Loucy (cell line): ENCODE data around the gene ACY1.

Source experiments
- H2AFZ ChIP-seq: fragments of 200-600 bp; sonication (generic); 2 replicates; pipeline ENCODE4 v1.6.0; 2016; ENCODE audit warnings: antibody characterized with exemption, mild to moderate bottlenecking, low read length, moderate library complexity
- H3F3A ChIP-seq: fragments of 200-600 bp; 2 replicates; pipeline ENCODE4 v1.6.0; 2016; ENCODE audit warnings: antibody characterized with exemption, low read depth, mild to moderate bottlenecking
- H3K27me3 ChIP-seq: fragments of 200-600 bp; sonication (generic); 2 replicates; pipeline ENCODE4 v1.6.1; 2014; ENCODE audit warnings: low read length, mild to moderate bottlenecking; ENCODE audit not compliant: insufficient read depth, poor library complexity, severe bottlenecking
- H3K36me3 ChIP-seq: fragments of 200-600 bp; sonication (generic); 2 replicates; pipeline ENCODE4 v1.6.1; 2016; ENCODE audit warnings: low read length; ENCODE audit not compliant: insufficient read depth
- H3K4me1 ChIP-seq: fragments of 200-600 bp; sonication (generic); 2 replicates; pipeline ENCODE4 v1.5.1; 2014; ENCODE audit warnings: low read length, mild to moderate bottlenecking; ENCODE audit not compliant: insufficient read depth, poor library complexity, severe bottlenecking
- H3K4me2 ChIP-seq: fragments of 200-600 bp; sonication (generic); 2 replicates; pipeline ENCODE4 v1.6.0; 2014; ENCODE audit warnings: antibody characterized with exemption, low read length, low read depth, mild to moderate bottlenecking; ENCODE audit not compliant: poor library complexity, severe bottlenecking
- H3K4me3 ChIP-seq: fragments of 200-600 bp; sonication (generic); 2 replicates; pipeline ENCODE4 v1.5.1; 2014; ENCODE audit warnings: low read length, mild to moderate bottlenecking, mixed read lengths; ENCODE audit not compliant: poor library complexity, severe bottlenecking
- H3K79me2 ChIP-seq: fragments of 200-600 bp; sonication (generic); 2 replicates; pipeline ENCODE4 v1.6.1; 2014; ENCODE audit warnings: low read length; ENCODE audit not compliant: insufficient read depth
- H3K9ac ChIP-seq: fragments of 200-600 bp; sonication (generic); 2 replicates; pipeline ENCODE4 v1.6.0; 2014; ENCODE audit warnings: mild to moderate bottlenecking, low read depth, low read length, moderate library complexity; ENCODE audit not compliant: poor library complexity, severe bottlenecking
- H3K9me2 ChIP-seq: fragments of 200-600 bp; sonication (generic); replicated peaks from 2 replicates; pipeline ENCODE4 v1.6.1; 2016; ENCODE audit warnings: low read depth, low read length, mixed read lengths
- H3K9me3 ChIP-seq: fragments of 200-600 bp; sonication (generic); 2 replicates; pipeline ENCODE4 v1.6.1; 2014; ENCODE audit warnings: mild to moderate bottlenecking, antibody characterized with exemption, low read length, low read depth; ENCODE audit not compliant: insufficient read depth
- H4K20me1 ChIP-seq: fragments of 200-600 bp; sonication (generic); 2 replicates; pipeline ENCODE4 v1.6.0; 2014; ENCODE audit warnings: antibody characterized with exemption, low read length, mild to moderate bottlenecking; ENCODE audit not compliant: insufficient read depth, poor library complexity, severe bottlenecking
- EZH2phosphoT487 ChIP-seq: fragments of 200-600 bp; IDR thresholded peaks from 2 replicates; pipeline ENCODE4 v1.6.1; 2018; ENCODE audit warnings: antibody characterized with exemption, mild to moderate bottlenecking, moderate library complexity, borderline replicate concordance
- TF ChIP-seq, protein P1 (sequence below): fragments of 200-600 bp; sonication (generic); conservative IDR thresholded peaks from 2 replicates; pipeline ENCODE4 v1.5.1; 2014; ENCODE audit warnings: mild to moderate bottlenecking, antibody characterized with exemption, low read length

Gene ACY1

DNA sequence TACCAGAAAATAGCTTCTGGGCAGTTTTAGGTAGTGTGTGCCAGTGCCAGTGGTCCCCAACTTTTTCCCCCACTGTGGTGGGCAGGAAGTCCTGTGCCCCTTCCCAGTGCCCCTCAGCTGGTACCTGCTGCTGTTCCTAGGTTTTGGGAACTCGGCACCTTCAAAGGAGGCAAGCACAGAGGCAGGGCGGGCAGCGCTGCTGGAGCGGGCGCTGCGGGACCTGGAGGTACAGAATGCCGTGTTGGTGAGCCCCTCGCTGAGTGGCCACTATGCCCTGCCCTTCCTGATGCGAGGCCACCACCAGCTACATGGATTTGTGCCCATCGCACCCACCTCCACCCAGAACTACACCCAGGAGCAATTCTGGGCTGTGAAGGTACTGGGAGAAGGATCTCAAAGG, 3.1 kb upstream of the ACY1 start:
- Histone ChIP-seq H3K9me2 (no peaks in the 10 kb centered on the region), H3F3A (peaks cover 12% of the 10 kb centered on the region), H3K4me3 (no peak overlapping the region), H2AFZ (no peak overlapping the region), H3K4me2 (no peak overlapping the region), H3K4me1 (peaks cover 40% of the 10 kb centered on the region), H3K79me2 (peaks cover 16% of the 10 kb centered on the region; the same call in 1 of the 2 replicates), H4K20me1 (no peaks in the 10 kb centered on the region), H3K36me3 (no peaks in the 10 kb centered on the region), H3K27me3 (no peaks in the 10 kb centered on the region), H3K9me3 (no peaks in the 10 kb centered on the region), H3K9ac (no peak overlapping the region)
- TF ChIP-seq, protein P1, sequence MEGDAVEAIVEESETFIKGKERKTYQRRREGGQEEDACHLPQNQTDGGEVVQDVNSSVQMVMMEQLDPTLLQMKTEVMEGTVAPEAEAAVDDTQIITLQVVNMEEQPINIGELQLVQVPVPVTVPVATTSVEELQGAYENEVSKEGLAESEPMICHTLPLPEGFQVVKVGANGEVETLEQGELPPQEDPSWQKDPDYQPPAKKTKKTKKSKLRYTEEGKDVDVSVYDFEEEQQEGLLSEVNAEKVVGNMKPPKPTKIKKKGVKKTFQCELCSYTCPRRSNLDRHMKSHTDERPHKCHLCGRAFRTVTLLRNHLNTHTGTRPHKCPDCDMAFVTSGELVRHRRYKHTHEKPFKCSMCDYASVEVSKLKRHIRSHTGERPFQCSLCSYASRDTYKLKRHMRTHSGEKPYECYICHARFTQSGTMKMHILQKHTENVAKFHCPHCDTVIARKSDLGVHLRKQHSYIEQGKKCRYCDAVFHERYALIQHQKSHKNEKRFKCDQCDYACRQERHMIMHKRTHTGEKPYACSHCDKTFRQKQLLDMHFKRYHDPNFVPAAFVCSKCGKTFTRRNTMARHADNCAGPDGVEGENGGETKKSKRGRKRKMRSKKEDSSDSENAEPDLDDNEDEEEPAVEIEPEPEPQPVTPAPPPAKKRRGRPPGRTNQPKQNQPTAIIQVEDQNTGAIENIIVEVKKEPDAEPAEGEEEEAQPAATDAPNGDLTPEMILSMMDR = no peak

DNA sequence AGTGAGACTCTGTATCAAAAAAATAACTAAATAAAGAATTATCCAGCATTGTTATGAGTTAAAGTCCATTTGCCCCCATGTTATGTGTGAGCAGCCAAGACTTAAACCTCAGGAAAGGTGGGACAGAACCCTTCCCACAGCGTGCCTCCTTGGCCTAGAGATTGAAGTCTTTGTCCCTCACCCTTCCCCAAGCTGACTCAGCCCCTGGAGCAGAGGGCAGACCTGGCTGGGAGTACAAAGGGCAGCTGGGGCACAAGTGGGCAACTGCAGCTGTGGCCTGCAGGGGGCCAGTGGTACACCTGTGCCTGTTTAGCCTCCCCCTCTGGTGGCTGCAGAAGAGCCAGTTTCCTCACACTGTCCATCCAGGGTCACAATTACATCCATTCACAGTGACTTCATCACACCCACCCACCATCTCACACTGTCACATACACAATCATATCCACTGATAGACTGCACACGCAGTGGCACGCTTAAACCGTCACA, 940 bp upstream of the ACY1 start:
- H3K4me3 ChIP-seq = peak overlapping the region; percentile 93
- no peaks in the 10 kb centered on the region for H3K36me3 ChIP-seq
- no peaks in the 10 kb centered on the region for H3K9me2 ChIP-seq
- no peaks in the 10 kb centered on the region for H3K27me3 ChIP-seq
- TF ChIP-seq, protein P1 = peak; percentile 92
- TF ChIP-seq EZH2phosphoT487 = no peak
- no peaks in the 10 kb centered on the region for H3K9me3 ChIP-seq
- peaks cover 8% of the 10 kb centered on the region for H3F3A ChIP-seq
- H3K79me2 ChIP-seq = peaks cover 16% of the 10 kb centered on the region; the same call in 1 of the 2 replicates
- H3K4me2 ChIP-seq = peak overlapping the region; percentile 95
- H3K9ac ChIP-seq = peak overlapping the region; percentile 82
- peak overlapping the region; percentile 93 for H2AFZ ChIP-seq
- H4K20me1 ChIP-seq = no peaks in the 10 kb centered on the region
- peaks cover 23% of the 10 kb centered on the region for H3K4me1 ChIP-seq

DNA sequence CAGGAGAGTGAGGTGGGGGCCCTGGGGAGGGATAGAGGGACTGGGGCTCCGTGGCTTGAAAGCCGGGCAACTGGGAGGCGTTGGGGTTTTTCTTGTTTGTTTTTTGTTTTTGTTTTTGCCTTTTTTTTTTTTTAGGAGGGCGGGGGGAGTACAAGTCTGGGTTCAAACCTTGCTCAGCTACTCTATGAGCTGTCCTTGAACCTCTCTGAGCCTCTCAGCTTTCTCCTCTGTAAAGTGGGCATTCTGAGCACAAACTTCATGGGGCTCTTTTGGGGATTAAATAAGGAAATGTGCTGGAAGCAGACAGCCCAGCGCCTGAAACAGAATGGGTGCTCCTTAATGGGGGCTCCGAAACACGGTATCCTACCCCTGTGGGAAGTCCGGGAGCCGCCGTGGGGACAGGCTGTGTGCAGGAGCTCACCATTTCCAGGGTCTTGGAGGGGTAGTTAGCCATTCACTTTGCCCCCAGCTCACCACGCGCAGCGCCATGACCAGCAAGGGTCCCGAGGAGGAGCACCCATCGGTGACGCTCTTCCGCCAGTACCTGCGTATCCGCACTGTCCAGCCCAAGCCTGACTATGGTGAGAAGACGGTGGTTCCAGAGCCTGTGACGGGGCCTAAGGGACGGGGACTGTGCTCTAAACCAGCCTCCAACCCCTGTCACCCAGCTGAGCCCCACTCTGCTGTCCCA, 388 bp downstream of the ACY1 start:
- H4K20me1 ChIP-seq = no peaks in the 10 kb centered on the region
- peak overlapping the region; percentile 93 for H2AFZ ChIP-seq
- H3K36me3 ChIP-seq = no peaks in the 10 kb centered on the region
- no peaks in the 10 kb centered on the region for H3K27me3 ChIP-seq
- H3F3A ChIP-seq = peaks cover 5% of the 10 kb centered on the region
- no peaks in the 10 kb centered on the region for H3K9me2 ChIP-seq
- H3K4me1 ChIP-seq = peaks cover 16% of the 10 kb centered on the region
- H3K4me2 ChIP-seq = peak overlapping the region; percentile 95
- H3K9me3 ChIP-seq = no peaks in the 10 kb centered on the region
- H3K9ac ChIP-seq = peak overlapping the region; percentile 82
- TF ChIP-seq EZH2phosphoT487 = no peak
- peaks cover 16% of the 10 kb centered on the region; the same call in 1 of the 2 replicates for H3K79me2 ChIP-seq
- H3K4me3 ChIP-seq = peak overlapping the region; percentile 93

DNA sequence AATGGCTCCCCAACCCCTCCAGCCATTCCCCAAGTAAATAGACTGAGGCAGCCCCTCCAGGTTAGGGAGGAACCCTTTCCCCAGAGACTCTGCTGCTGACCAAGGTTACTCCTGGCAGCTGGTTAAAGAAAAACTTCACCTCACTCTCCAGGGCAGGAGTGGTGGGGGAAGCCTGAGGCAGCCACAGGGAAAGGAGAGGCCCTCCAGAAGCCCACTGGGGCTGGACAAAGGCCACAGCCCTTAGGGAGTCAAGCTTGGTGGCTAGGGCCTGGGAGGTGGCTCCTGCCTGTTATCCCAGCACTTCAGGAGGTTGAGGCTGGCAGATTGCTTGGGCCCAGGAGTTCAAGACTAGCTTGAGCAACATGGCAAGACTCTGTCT, 923 bp downstream of the ACY1 start:
- Histone ChIP-seq H3F3A (peaks cover 5% of the 10 kb centered on the region), H3K79me2 (peaks cover 16% of the 10 kb centered on the region; the same call in 1 of the 2 replicates), H4K20me1 (no peaks in the 10 kb centered on the region), H3K9me3 (no peaks in the 10 kb centered on the region), H3K27me3 (no peaks in the 10 kb centered on the region), H3K4me1 (peaks cover 16% of the 10 kb centered on the region), H3K36me3 (no peaks in the 10 kb centered on the region), H2AFZ (no peak overlapping the region), H3K4me3 (peak overlapping the region; percentile 93), H3K4me2 (peak overlapping the region; percentile 95), H3K9ac (peak overlapping the region; percentile 82), H3K9me2 (no peaks in the 10 kb centered on the region)
- TF ChIP-seq, protein P1 = no peak
- TF ChIP-seq EZH2phosphoT487 = no peak
